ENCODE measurements around the gene PRR18. TPM values are rescaled to one million over a fixed set of nuclear protein-coding genes. Genes with fewer than 3 reads are reported as not detected.

Gene PRR18
- total RNA-seq, 1 experiment from 2014 or later: not detected

- H3T11ph ChIP-seq (ENCODE audit: low read length): no peak overlapping the region
- peaks cover 2% of the 10 kb centered on the region; the same call in 1 of the 2 replicates for H3K27me3 ChIP-seq (ENCODE audit: insufficient read depth, low read length)
- no peak overlapping the region for H2BK12ac ChIP-seq (ENCODE audit: insufficient read length, low read depth, low read length)
- H3K4me2 ChIP-seq (ENCODE audit: insufficient read depth, insufficient read length, low read length): no peak overlapping the region
- Mint-ChIP-seq H3K36me3 (ENCODE audit: insufficient read depth in 1 of 3, low read depth in 3 of 3) (no peaks in the 10 kb centered on the region), H3K4me3 (no peak overlapping the region), H3K27me3 (ENCODE audit: low read depth) (peaks cover 69% of the 10 kb centered on the region), H3K9me3 (no peaks in the 10 kb centered on the region; a peak in 1 of 5 replicates), H3K27ac (no peak overlapping the region), H3K4me1 (peaks cover 12 to 14% of the 10 kb centered on the region in 2 experiments)
- H2BK15ac ChIP-seq (ENCODE audit: low read depth, low read length): no peak overlapping the region
- no peak overlapping the region for H2AK5ac ChIP-seq (ENCODE audit: insufficient read length, low read length)
- TF ChIP-seq CTCF (conservative IDR thresholded peaks at IDR 0.05): no peak
- H2BK120ac ChIP-seq (ENCODE audit: low read depth, low read length, poor library complexity, severe bottlenecking): no peak overlapping the region
- H3K56ac ChIP-seq (ENCODE audit: insufficient read length, low read depth, low read length): no peak overlapping the region
- H4K91ac ChIP-seq (ENCODE audit: insufficient read length, low read depth, low read length): no peak overlapping the region
- H3K79me2 ChIP-seq (ENCODE audit: insufficient read depth, low read length): no peaks in the 10 kb centered on the region
- H3K18ac ChIP-seq (ENCODE audit: insufficient read length, low read depth, low read length): no peak overlapping the region
- no peak overlapping the region for H3K23ac ChIP-seq (ENCODE audit: insufficient read length, low read depth, low read length)
- H3K4me1 ChIP-seq (ENCODE audit: insufficient read depth, low read length): no peaks in the 10 kb centered on the region
- H2BK5ac ChIP-seq (ENCODE audit: insufficient read length, low read length): no peak overlapping the region
- H4K8ac ChIP-seq (replicated peaks; ENCODE audit: insufficient read length, low read depth, low read length): no peak overlapping the region
- H2AFZ ChIP-seq (ENCODE audit: low read length): no peak overlapping the region
- H4K5ac ChIP-seq (ENCODE audit: insufficient read length, low read depth, low read length): no peak overlapping the region
- no peak overlapping the region for H2BK20ac ChIP-seq (ENCODE audit: low read depth, low read length, poor library complexity, severe bottlenecking)
- WGBS (ENCODE audit: extremely low coverage, insufficient read length, low lambda C conversion rate): no CpG with 5 or more reads among the region's 5 CpGs
- H3K9me3 ChIP-seq (ENCODE audit: control insufficient read depth, low read depth, low read length): no peaks in the 10 kb centered on the region
- DNase-seq: no peak
- no peaks in the 10 kb centered on the region for H4K20me1 ChIP-seq (ENCODE audit: control insufficient read depth, insufficient read depth, insufficient read length)
- no peak overlapping the region for H3K4ac ChIP-seq (ENCODE audit: low read depth, low read length)
- no peak overlapping the region for H3K14ac ChIP-seq (ENCODE audit: insufficient read depth, low read length)
- H3K27ac ChIP-seq (ENCODE audit: insufficient read length, low read depth, low read length): no peak overlapping the region
- H3K9ac ChIP-seq (ENCODE audit: extremely low read depth, insufficient read length, low read length): no peak overlapping the region
- H3K79me1 ChIP-seq (ENCODE audit: insufficient read depth, low read depth, low read length, poor library complexity, severe bottlenecking): no peaks in the 10 kb centered on the region
- no peaks in the 10 kb centered on the region for H3K23me2 ChIP-seq (ENCODE audit: insufficient read length, low read depth, low read length, poor library complexity, severe bottlenecking)
Observed at GRCh38 chr6:166267526-166267925, 40.7 kb downstream of the PRR18 start.
